ENCODE measurements around the gene C2orf74. TPM values are rescaled to one million over a fixed set of nuclear protein-coding genes. Genes with fewer than 3 reads are reported as not detected.

The C2orf74 gene
- total and polyA plus RNA-seq, 2 experiments from 2014 or later = 5.7 to 21.5 TPM

DNA sequence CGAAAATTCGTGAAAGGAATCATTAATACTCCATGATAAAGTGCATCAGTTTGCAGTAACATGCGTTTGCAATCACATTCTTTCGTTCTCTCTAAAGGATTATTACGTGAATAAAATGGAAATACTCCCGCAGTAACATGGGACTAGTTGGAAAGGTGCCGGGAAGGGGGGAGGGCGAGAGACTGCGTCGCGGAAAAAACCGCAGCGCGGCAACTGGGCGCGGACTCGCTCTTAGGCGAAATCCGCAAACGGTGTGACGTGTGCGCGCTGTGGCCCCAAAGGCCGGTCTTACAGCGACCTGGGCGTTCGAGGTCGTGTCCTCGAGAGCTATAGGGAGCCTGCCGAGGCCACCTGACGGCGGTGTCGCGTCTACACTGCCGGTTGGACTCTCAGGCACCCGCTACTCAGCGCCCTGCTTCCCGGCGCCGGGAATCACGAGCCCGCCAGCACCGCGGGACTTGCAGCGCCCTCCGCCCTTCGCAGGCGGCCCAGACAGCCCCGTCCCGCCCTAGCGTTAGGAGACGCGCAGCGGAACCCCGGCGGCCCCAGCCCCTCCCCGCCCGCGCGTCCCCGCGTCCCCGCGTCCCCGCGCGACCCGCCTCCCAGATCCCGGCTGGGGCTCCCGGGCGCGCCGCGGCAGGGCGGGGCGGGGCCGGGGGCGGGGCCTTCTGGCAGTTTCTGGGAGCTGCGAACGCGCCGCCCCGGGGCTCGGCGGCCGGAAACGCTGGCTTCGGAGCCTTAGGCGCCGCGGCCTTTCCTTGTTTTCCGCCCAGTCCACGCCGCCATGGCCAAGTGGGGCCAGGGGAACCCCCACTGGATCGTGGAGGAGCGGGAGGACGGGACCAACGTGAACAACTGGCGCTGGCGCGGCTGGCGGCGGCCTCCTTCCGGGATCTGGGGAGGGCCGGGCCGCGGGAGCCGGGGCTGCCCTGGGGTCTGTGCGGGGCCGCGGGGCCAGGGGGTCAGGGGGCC is 15.1 kb downstream of the C2orf74 start:
- peak overlapping the region; percentile 85 for H3K4me3 Mint-ChIP-seq
- H3K36me3 Mint-ChIP-seq (ENCODE audit: low read depth) = peaks cover 26% of the 10 kb centered on the region
- H3K4me3 ChIP-seq = peak overlapping the region; percentile 77
- H3K9me2 ChIP-seq (ENCODE audit: insufficient read depth) = no peaks in the 10 kb centered on the region
- no peaks in the 10 kb centered on the region; the same call in none of the 2 replicates for H3K36me3 ChIP-seq (ENCODE audit: insufficient read depth)
- 0 out of 2 replicates have a peak, but pooled peaks cover 9% of the 10 kb centered on the region for H3F3A ChIP-seq (replicated peaks; ENCODE audit: low read depth)
- H3K27ac Mint-ChIP-seq = peak overlapping the region; percentile 90
- H2AFZ ChIP-seq = peak overlapping the region; percentile 100
- peak overlapping the region; percentile 96 for H3K4me2 ChIP-seq
- H3K4me1 ChIP-seq (ENCODE audit: insufficient read depth) = peaks cover 15% of the 10 kb centered on the region; the same call in 1 of the 2 replicates
- DNase-seq (ENCODE audit: low spot score) (peak; percentile 95), ATAC-seq (peak; percentile 83)
- H4K20me1 ChIP-seq (replicated peaks; ENCODE audit: insufficient read depth) = peaks cover 3% of the 10 kb centered on the region; the same call in 1 of the 2 replicates
- no peaks in the 10 kb centered on the region for H3K9me3 Mint-ChIP-seq
- H3K79me2 ChIP-seq (replicated peaks; ENCODE audit: insufficient read depth) = peaks cover 13% of the 10 kb centered on the region; the same call in 1 of the 2 replicates
- peaks cover 14% of the 10 kb centered on the region for H3K27me3 ChIP-seq (ENCODE audit: insufficient read depth)
- peak overlapping the region; percentile 86 for H3K27ac ChIP-seq (ENCODE audit: low read depth)
- H3K4me1 Mint-ChIP-seq = peaks cover 29% of the 10 kb centered on the region
- peaks cover 14% of the 10 kb centered on the region for H3K27me3 Mint-ChIP-seq (ENCODE audit: insufficient read depth, low read depth, poor library complexity)
- TF ChIP-seq STAT1 (IDR thresholded peaks at IDR 0.05; ENCODE audit: unreplicated experiment) (no peak), ETS1 (IDR thresholded peaks at IDR 0.05) (peak; percentile 43; the same call in 1 of the 2 replicates), CREB1 (CRISPR knock-in tag; IDR thresholded peaks at IDR 0.05; ENCODE audit: low read depth) (peak; percentile 63), POLR2AphosphoS5 (IDR thresholded peaks at IDR 0.05; ENCODE audit: low read depth) (peak; percentile 82), CTCF (conservative IDR thresholded peaks at IDR 0.05; ENCODE audit: low read depth in 2 of 2) (0 out of 4 replicates have a peak, but pooled peaks of 1 of the 2 experiments have one; percentile 12), NANOG (IDR thresholded peaks at IDR 0.05; ENCODE audit: borderline replicate concordance) (no peak)

GRCh38 chr2:61177727-61178549 is 15.9 kb downstream of the C2orf74 start:
- H3K79me2 ChIP-seq (replicated peaks; ENCODE audit: insufficient read depth) = peaks cover 13% of the 10 kb centered on the region
- peak; percentile 25 for ATAC-seq
- TF ChIP-seq JUNB (IDR thresholded peaks at IDR 0.05; ENCODE audit: unreplicated experiment) = no peak
- no peak for TF ChIP-seq POLR2AphosphoS5 (IDR thresholded peaks at IDR 0.05; ENCODE audit: low read depth)
- no peak for TF ChIP-seq ETS1 (IDR thresholded peaks at IDR 0.05)
- TF ChIP-seq CREB1 (CRISPR knock-in tag; IDR thresholded peaks at IDR 0.05; ENCODE audit: low read depth) = no peak
- TF ChIP-seq CTCF (conservative IDR thresholded peaks at IDR 0.05; ENCODE audit: low read depth in 2 of 2) = no peak
- no peak for TF ChIP-seq STAT1 (IDR thresholded peaks at IDR 0.05; ENCODE audit: unreplicated experiment)
- TF ChIP-seq ZNF114 (CRISPR knock-in tag; IDR thresholded peaks at IDR 0.05) = no peak
- TF ChIP-seq EZH2phosphoT487 (IDR thresholded peaks at IDR 0.05; ENCODE audit: unreplicated experiment) = no peak
- no peak for TF ChIP-seq NANOG (IDR thresholded peaks at IDR 0.05; ENCODE audit: borderline replicate concordance)

More at GRCh38 chr2:61177727-61178549, 15.9 kb downstream of the C2orf74 start:
- Histone ChIP-seq H4K20me1 (replicated peaks; ENCODE audit: insufficient read depth) (peaks cover 8% of the 10 kb centered on the region), H3K9me2 (ENCODE audit: insufficient read depth) (no peaks in the 10 kb centered on the region), H3K4me1 (ENCODE audit: insufficient read depth) (peaks cover 15% of the 10 kb centered on the region; the same call in 1 of the 2 replicates), H3K36me3 (ENCODE audit: insufficient read depth) (peaks cover 4% of the 10 kb centered on the region), H3K27ac (ENCODE audit: low read depth) (peak overlapping the region; percentile 83), H3K4me2 (peak overlapping the region; percentile 92), H3F3A (replicated peaks; ENCODE audit: low read depth) (0 out of 2 replicates have a peak, but pooled peaks cover 9% of the 10 kb centered on the region), H2AFZ (peak overlapping the region; percentile 83), H3K4me3 (peak overlapping the region; percentile 77), H3K27me3 (ENCODE audit: insufficient read depth) (peaks cover 14% of the 10 kb centered on the region)
- Mint-ChIP-seq H3K36me3 (ENCODE audit: low read depth) (peaks cover 34% of the 10 kb centered on the region), H3K4me1 (peaks cover 29% of the 10 kb centered on the region), H3K27me3 (ENCODE audit: insufficient read depth, low read depth, poor library complexity) (peaks cover 14% of the 10 kb centered on the region), H3K4me3 (peak overlapping the region; percentile 85), H3K27ac (peak overlapping the region; percentile 67; the same call in 1 of the 2 replicates), H3K9me3 (no peaks in the 10 kb centered on the region)
- peak; percentile 59 for DNase-seq (ENCODE audit: low spot score)

All from GM23338 (cell line).